ENCODE data around the gene BMP6.

GRCh38 chr6:7868926-7869325 lies 143.0 kb downstream of the BMP6 start:
- TF ChIP-seq EZH2 (IDR thresholded peaks at IDR 0.05; ENCODE audit: borderline replicate concordance, low read depth, low read length, severe bottlenecking) (no peak), CTCF (IDR thresholded peaks at IDR 0.05; ENCODE audit: extremely low read depth in 1 of 2, insufficient read depth in 1 of 2, low read depth in 1 of 2, low read length in 2 of 2) (no peak), POLR2A (IDR thresholded peaks at IDR 0.05; ENCODE audit: low read depth, low read length) (no peak), JUN (IDR thresholded peaks at IDR 0.05; ENCODE audit: borderline replicate concordance, insufficient read depth, insufficient read length, low read depth) (no peak), MYC (IDR thresholded peaks at IDR 0.05; ENCODE audit: low read depth, low read length) (no peak), FOS (IDR thresholded peaks at IDR 0.05; ENCODE audit: borderline replicate concordance, insufficient read depth, low read length) (no peak), POLR2AphosphoS5 (IDR thresholded peaks at IDR 0.05; ENCODE audit: insufficient read depth, low read depth, low read length) (no peak), MAX (IDR thresholded peaks at IDR 0.05; ENCODE audit: insufficient read depth, insufficient read length) (no peak)

Data from endothelial cell of umbilical vein (primary cell).